GM23248 (cell line): ENCODE data around the gene SLC12A3.

Experiments used
- EZH2 ChIP-seq: fragments of 200-600 bp; sonication (generic); IDR thresholded peaks from 2 replicates; pipeline ENCODE4 v1.6.1; 2018; ENCODE audit warnings: antibody characterized with exemption, mild to moderate bottlenecking; ENCODE audit not compliant: insufficient read depth, poor library complexity, severe bottlenecking
- EZH2phosphoT487 ChIP-seq: fragments of 200-600 bp; sonication (generic); IDR thresholded peaks from 2 replicates; pipeline ENCODE4 v1.6.1; 2018; ENCODE audit warnings: antibody characterized with exemption, moderate library complexity, mild to moderate bottlenecking, low read depth; ENCODE audit not compliant: insufficient read depth

- TF ChIP-seq EZH2phosphoT487 = no peak
- no peak for TF ChIP-seq EZH2
Measured at GRCh38 chr16:56870276-56870888, 5.4 kb downstream of the SLC12A3 start.
